ENCODE results near the gene CTNNBL1.

Gene CTNNBL1

DNA sequence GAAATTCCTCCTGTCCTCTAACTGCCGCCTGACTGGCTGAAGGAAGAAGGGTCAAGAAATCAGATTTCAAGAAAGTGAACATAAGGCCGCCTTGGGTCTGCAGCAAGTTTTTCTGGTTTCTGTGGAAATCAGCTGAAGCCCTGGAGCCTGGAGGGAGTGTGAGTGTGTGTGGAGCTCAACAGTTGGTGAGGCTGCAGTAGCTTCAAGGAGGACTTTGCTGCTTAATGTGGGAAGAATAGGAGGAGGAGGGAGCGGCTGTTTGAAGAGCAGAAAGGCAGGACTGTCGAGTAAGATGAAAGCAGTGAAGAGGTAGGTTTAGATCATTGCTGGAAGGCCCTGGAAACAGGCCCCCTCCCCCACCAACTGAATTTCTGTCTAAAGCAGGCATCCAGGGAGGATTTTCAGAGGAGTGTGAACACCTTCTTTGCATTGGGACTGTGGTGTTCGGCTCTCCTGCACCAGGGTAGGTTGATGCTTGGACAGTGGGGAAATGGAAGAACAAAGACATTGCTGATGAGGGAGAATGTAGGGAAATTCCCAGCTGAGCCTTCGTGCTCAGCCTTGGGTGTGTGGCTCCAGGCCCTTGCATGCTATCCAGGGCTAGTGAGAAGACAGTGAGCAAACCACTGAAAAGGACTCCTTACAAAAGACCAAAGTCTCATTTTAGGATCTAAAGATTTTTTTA lies 129.6 kb downstream of the CTNNBL1 start:
- 0 out of 2 replicates have a peak overlapping the region, but pooled peaks have one; percentile 26 for H3K4me3 ChIP-seq
- H3K27ac ChIP-seq = peak overlapping the region; percentile 55
- TF ChIP-seq FOXP2 (optimal IDR thresholded peaks at IDR 0.05; ENCODE audit: control extremely low read depth, extremely low read length, insufficient read depth) (no peak), POLR2AphosphoS5 (IDR thresholded peaks at IDR 0.05; ENCODE audit: borderline replicate concordance, low read depth, low read length) (no peak), EZH2 (IDR thresholded peaks at IDR 0.05) (no peak)
- H3K36me3 ChIP-seq (ENCODE audit: insufficient read depth, low read length) = no peaks in the 10 kb centered on the region
- peak overlapping the region; percentile 16 for H3K9ac ChIP-seq (ENCODE audit: insufficient read length)
- H3K9me3 ChIP-seq (ENCODE audit: low read depth, low read length) = no peaks in the 10 kb centered on the region
- no peak for DNase-seq (ENCODE audit: low read depth, low spot score)

DNA sequence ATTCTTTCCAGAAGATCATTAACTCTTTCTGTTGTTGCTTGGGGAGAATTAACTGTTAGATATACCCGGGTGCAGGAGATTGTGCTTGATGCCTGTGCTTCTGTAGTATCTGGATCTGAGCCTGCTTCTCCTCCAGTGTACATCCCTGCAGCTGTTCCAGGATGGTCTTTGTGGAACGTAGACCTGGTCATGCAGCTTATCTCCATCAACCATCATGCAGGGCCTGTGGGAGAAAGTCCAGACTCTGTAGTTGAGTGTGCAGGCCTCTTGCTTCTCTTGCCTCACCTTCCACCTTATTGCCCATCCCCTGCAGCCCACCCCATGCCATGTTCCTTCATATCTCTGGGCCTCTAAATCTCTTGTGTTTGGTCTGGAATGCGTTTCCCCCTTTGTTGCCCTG lies 133.8 kb downstream of the CTNNBL1 start:
- TF ChIP-seq FOXP2 (optimal IDR thresholded peaks at IDR 0.05; ENCODE audit: control extremely low read depth, extremely low read length, insufficient read depth) = no peak

GRCh38 chr20:37828684-37829083 lies 134.9 kb downstream of the CTNNBL1 start:
- TF ChIP-seq FOXP2 (optimal IDR thresholded peaks at IDR 0.05; ENCODE audit: control extremely low read depth, extremely low read length, insufficient read depth) = no peak
- TF ChIP-seq EZH2 (IDR thresholded peaks at IDR 0.05) = no peak
- TF ChIP-seq POLR2AphosphoS5 (IDR thresholded peaks at IDR 0.05; ENCODE audit: borderline replicate concordance, low read depth, low read length) = no peak
- Histone ChIP-seq H3K27ac (no peak overlapping the region), H3K4me3 (no peak overlapping the region), H3K9me3 (ENCODE audit: low read depth, low read length) (no peaks in the 10 kb centered on the region), H3K36me3 (ENCODE audit: insufficient read depth, low read length) (no peaks in the 10 kb centered on the region), H3K9ac (ENCODE audit: insufficient read length) (no peak overlapping the region)
- no peak for DNase-seq (ENCODE audit: low read depth, low spot score)

More for the DNA sequence above, 133.8 kb downstream of the CTNNBL1 start:
- DNase-seq (ENCODE audit: low read depth, low spot score) = no peak
- Histone ChIP-seq H3K36me3 (ENCODE audit: insufficient read depth, low read length) (no peaks in the 10 kb centered on the region), H3K27ac (no peak overlapping the region), H3K4me3 (no peak overlapping the region), H3K9ac (ENCODE audit: insufficient read length) (no peak overlapping the region), H3K9me3 (ENCODE audit: low read depth, low read length) (no peaks in the 10 kb centered on the region)

GRCh38 chr20:37829128-37829527 lies 135.3 kb downstream of the CTNNBL1 start:
- H3K9ac ChIP-seq (ENCODE audit: insufficient read length) = no peak overlapping the region
- H3K36me3 ChIP-seq (ENCODE audit: insufficient read depth, low read length) = no peaks in the 10 kb centered on the region
- DNase-seq (ENCODE audit: low read depth, low spot score) = no peak
- no peaks in the 10 kb centered on the region for H3K9me3 ChIP-seq (ENCODE audit: low read depth, low read length)
- no peak overlapping the region for H3K27ac ChIP-seq
- no peak overlapping the region for H3K4me3 ChIP-seq
- no peak for TF ChIP-seq FOXP2 (optimal IDR thresholded peaks at IDR 0.05; ENCODE audit: control extremely low read depth, extremely low read length, insufficient read depth)
- TF ChIP-seq EZH2 (IDR thresholded peaks at IDR 0.05) = no peak
- TF ChIP-seq POLR2AphosphoS5 (IDR thresholded peaks at IDR 0.05; ENCODE audit: borderline replicate concordance, low read depth, low read length) = no peak

DNA sequence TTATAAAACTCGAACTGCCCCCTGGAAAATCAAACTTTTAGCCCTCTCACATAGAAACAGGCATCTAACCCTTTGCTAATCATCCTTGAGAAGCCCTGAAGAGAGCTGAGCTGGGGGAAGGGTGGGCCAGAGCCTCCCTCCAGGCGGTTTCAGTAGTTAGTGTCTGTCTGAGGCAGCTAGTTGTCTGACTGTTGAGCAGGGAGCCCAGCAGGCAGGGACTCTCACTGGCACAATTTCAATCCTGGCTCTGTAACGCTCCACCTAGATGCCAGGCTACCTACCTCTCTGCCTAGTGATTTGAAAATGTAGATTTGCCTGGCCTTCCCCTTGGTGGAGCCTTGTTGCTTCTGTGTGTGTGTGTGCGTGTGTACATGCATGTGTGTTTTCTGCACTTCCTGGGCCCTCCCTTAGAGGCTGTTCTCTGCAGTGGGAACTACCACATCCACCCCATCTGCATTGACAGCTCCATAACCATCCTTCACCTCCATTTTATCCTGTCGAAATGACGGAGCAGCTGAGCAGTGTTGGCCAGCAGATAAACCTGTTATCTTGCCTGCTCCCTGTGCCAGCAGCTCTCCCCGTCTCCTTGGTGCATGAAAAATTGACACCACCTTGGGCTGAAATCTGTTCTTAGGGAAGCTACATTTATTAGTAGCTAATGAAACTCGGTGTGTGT lies 139.5 kb downstream of the CTNNBL1 start:
- no peaks in the 10 kb centered on the region for H3K36me3 ChIP-seq (ENCODE audit: insufficient read depth, low read length)
- no peak for DNase-seq (ENCODE audit: low read depth, low spot score)
- TF ChIP-seq EZH2 (IDR thresholded peaks at IDR 0.05) = no peak
- TF ChIP-seq POLR2AphosphoS5 (IDR thresholded peaks at IDR 0.05; ENCODE audit: borderline replicate concordance, low read depth, low read length) = no peak
- TF ChIP-seq FOXP2 (optimal IDR thresholded peaks at IDR 0.05; ENCODE audit: control extremely low read depth, extremely low read length, insufficient read depth) = no peak
- no peak overlapping the region for H3K27ac ChIP-seq
- H3K4me3 ChIP-seq = no peak overlapping the region
- no peak overlapping the region for H3K9ac ChIP-seq (ENCODE audit: insufficient read length)
- H3K9me3 ChIP-seq (ENCODE audit: low read depth, low read length) = no peaks in the 10 kb centered on the region

GRCh38 chr20:37836926-37837325 lies 143.1 kb downstream of the CTNNBL1 start:
- H3K4me3 ChIP-seq = no peak overlapping the region
- TF ChIP-seq EZH2 (IDR thresholded peaks at IDR 0.05) (no peak), FOXP2 (optimal IDR thresholded peaks at IDR 0.05; ENCODE audit: control extremely low read depth, extremely low read length, insufficient read depth) (no peak), POLR2AphosphoS5 (IDR thresholded peaks at IDR 0.05; ENCODE audit: borderline replicate concordance, low read depth, low read length) (no peak)
- H3K27ac ChIP-seq = no peak overlapping the region
- no peaks in the 10 kb centered on the region for H3K36me3 ChIP-seq (ENCODE audit: insufficient read depth, low read length)
- no peak for DNase-seq (ENCODE audit: low read depth, low spot score)
- H3K9me3 ChIP-seq (ENCODE audit: low read depth, low read length) = no peaks in the 10 kb centered on the region
- H3K9ac ChIP-seq (ENCODE audit: insufficient read length) = no peak overlapping the region

- peak overlapping the region; percentile 1; the same call in 1 of the 2 replicates for H3K4me3 ChIP-seq
- TF ChIP-seq EZH2 (IDR thresholded peaks at IDR 0.05) = no peak
- TF ChIP-seq FOXP2 (optimal IDR thresholded peaks at IDR 0.05; ENCODE audit: control extremely low read depth, extremely low read length, insufficient read depth) = no peak
- TF ChIP-seq POLR2AphosphoS5 (IDR thresholded peaks at IDR 0.05; ENCODE audit: borderline replicate concordance, low read depth, low read length) = no peak
- peak; percentile 22 for DNase-seq (ENCODE audit: low read depth, low spot score)
- H3K9ac ChIP-seq (ENCODE audit: insufficient read length) = no peak overlapping the region
- H3K9me3 ChIP-seq (ENCODE audit: low read depth, low read length) = no peaks in the 10 kb centered on the region
- no peak overlapping the region for H3K27ac ChIP-seq
- peaks cover 7% of the 10 kb centered on the region; the same call in 1 of the 2 replicates for H3K36me3 ChIP-seq (ENCODE audit: insufficient read depth, low read length)
Measured at GRCh38 chr20:37837924-37838323, 144.1 kb downstream of the CTNNBL1 start.

- H3K36me3 ChIP-seq (ENCODE audit: insufficient read depth, low read length) = peaks cover 10% of the 10 kb centered on the region; the same call in 1 of the 2 replicates
- H3K9me3 ChIP-seq (ENCODE audit: low read depth, low read length) = no peaks in the 10 kb centered on the region
- no peak for TF ChIP-seq FOXP2 (optimal IDR thresholded peaks at IDR 0.05; ENCODE audit: control extremely low read depth, extremely low read length, insufficient read depth)
- TF ChIP-seq POLR2AphosphoS5 (IDR thresholded peaks at IDR 0.05; ENCODE audit: borderline replicate concordance, low read depth, low read length) = no peak
- no peak for TF ChIP-seq EZH2 (IDR thresholded peaks at IDR 0.05)
- DNase-seq (ENCODE audit: low read depth, low spot score) = no peak
- no peak overlapping the region for H3K27ac ChIP-seq
- H3K9ac ChIP-seq (ENCODE audit: insufficient read length) = no peak overlapping the region
- no peak overlapping the region for H3K4me3 ChIP-seq
Measured at GRCh38 chr20:37838769-37839431, 145.1 kb downstream of the CTNNBL1 start.
